HepG2 (cell line): ENCODE data around the gene NPB. TPM values are rescaled to one million over a fixed set of nuclear protein-coding genes. Genes with fewer than 3 reads are reported as not detected.
A peak's percentile ranks its signal among the peaks of the same experiment; 100 is the strongest.

Experiments
- ATF7-NPFF ChIP-seq: sonication (generic); formaldehyde crosslinking; IDR thresholded peaks from 2 replicates; pipeline ENCODE4 v1.8.1; 2023; ENCODE audit warnings: mild to moderate bottlenecking, low read depth, missing genetic modification reagents, moderate library complexity
- CCDC6 ChIP-seq: sonication (generic); formaldehyde crosslinking; IDR thresholded peaks from 2 replicates; pipeline ENCODE4 v1.8.1; 2022; ENCODE audit warnings: mild to moderate bottlenecking, missing genetic modification reagents, moderate library complexity
- MAFF ChIP-seq: IDR thresholded peaks from 2 replicates; pipeline ENCODE4 v1.6.1; 2011; ENCODE audit warnings: low read depth, low read length, improper control_type of control experiment
- MAZ ChIP-seq, 2 experiments: sonication (generic) in 1 of 2; formaldehyde crosslinking in 1 of 2; IDR thresholded peaks; 2 replicates each; pipeline versions ENCODE4 v1.5.0 to v1.6.1; 2012 to 2020; ENCODE audit warnings: low read depth in 2 of 2, mild to moderate bottlenecking in 2 of 2, borderline replicate concordance in 1 of 2, improper control_type of control experiment in 1 of 2, low read length in 1 of 2, missing genetic modification reagents in 1 of 2, moderate library complexity in 1 of 2
- MXI1 ChIP-seq: IDR thresholded peaks from 3 replicates; pipeline ENCODE4 v1.6.1; 2012; ENCODE audit warnings: low read depth, low read length, inconsistent platforms, borderline replicate concordance
- MYC ChIP-seq: sonication (generic); formaldehyde crosslinking; IDR thresholded peaks from 2 replicates; pipeline ENCODE4 v1.9.0; 2021; ENCODE audit warnings: missing genetic modification reagents, borderline replicate concordance
- POLR2AphosphoS5 ChIP-seq: IDR thresholded peaks from 2 replicates; pipeline ENCODE4 v1.6.1; 2012; ENCODE audit warnings: low read depth, low read length
- SOX13 ChIP-seq, 3 experiments: fragments of 450-650 bp in 1 of 3; sonication (generic) in 1 of 3; formaldehyde crosslinking in 1 of 3; IDR thresholded peaks in 2 of 3; conservative IDR thresholded peaks in 1 of 3; 2 replicates each; pipeline versions ENCODE4 v1.5.0 to v1.6.1; 2016 to 2020; ENCODE audit warnings: antibody characterized with exemption in 1 of 3, mild to moderate bottlenecking in 1 of 3, missing compliant biosample characterization in 1 of 3, missing genetic modification reagents in 1 of 3, moderate library complexity in 1 of 3
- SP140L ChIP-seq: sonication (generic); formaldehyde crosslinking; IDR thresholded peaks from 2 replicates; pipeline ENCODE4 v1.4.0; 2020; ENCODE audit warnings: missing genetic modification reagents, borderline replicate concordance
- THYN1 ChIP-seq: sonication (generic); formaldehyde crosslinking; IDR thresholded peaks from 2 replicates; pipeline ENCODE4 v1.8.1; 2023; ENCODE audit warnings: low read depth, mild to moderate bottlenecking, moderate library complexity, missing genetic modification reagents, borderline replicate concordance
- ZFYVE20 ChIP-seq: sonication (generic); formaldehyde crosslinking; IDR thresholded peaks from 2 replicates; pipeline ENCODE4 v1.8.0; 2023; ENCODE audit warnings: low read depth, mild to moderate bottlenecking, moderate library complexity, missing genetic modification reagents, borderline replicate concordance
- ZNF263 ChIP-seq: sonication (generic); formaldehyde crosslinking; IDR thresholded peaks from 2 replicates; pipeline ENCODE4 v1.4.0; 2020; ENCODE audit warnings: missing genetic modification reagents
- ZNF326 ChIP-seq: sonication (generic); formaldehyde crosslinking; IDR thresholded peaks from 2 replicates; pipeline ENCODE4 v1.4.0; 2020; ENCODE audit warnings: missing genetic modification reagents, borderline replicate concordance
- ZNF652 ChIP-seq: IDR thresholded peaks from 2 replicates; pipeline ENCODE4 v1.6.1; 2016; ENCODE audit warnings: low read depth, borderline replicate concordance
- ZNF768 ChIP-seq: sonication (generic); formaldehyde crosslinking; IDR thresholded peaks from 2 replicates; pipeline ENCODE4 v1.4.0; 2020; ENCODE audit warnings: missing genetic modification reagents
- ZNF816 ChIP-seq: sonication (generic); formaldehyde crosslinking; IDR thresholded peaks from 2 replicates; pipeline ENCODE4 v1.8.0; 2022; ENCODE audit warnings: missing genetic modification reagents, mild to moderate bottlenecking, borderline replicate concordance
- polyA plus RNA-seq, 8 experiments: library from polyadenylated mRNA; depleted of rRNA in 3 of 8; stranded (reverse) in 7 of 8; unstranded in 1 of 8; fragments of >200 nt; fragmentation: Illumina TruSeq in 4 of 8; extraction: Trizol in 4 of 8; gene quantifications; 2 replicates each; pipeline versions ENCODE4 v1.2.1 to v1.2.3, GENCODE V29; 2011 to 2016; ENCODE audit warnings: low read depth in 4 of 8, missing spikeins in 1 of 8, mixed read lengths in 1 of 8; ENCODE audit not compliant: insufficient read depth in 1 of 8
- total RNA-seq, 5 experiments: library from RNA; depleted of rRNA; stranded (reverse); fragments of >200 nt; fragmentation: Illumina TruSeq; extraction: Trizol; gene quantifications; 2 replicates each; pipeline ENCODE4 v1.2.3, GENCODE V29; 2016; ENCODE audit warnings: low read depth in 1 of 5
- TF ChIP-seq, protein P1 (sequence below): sonication (generic); formaldehyde crosslinking; IDR thresholded peaks from 2 replicates; pipeline ENCODE4 v1.8.0; 2022; ENCODE audit warnings: missing genetic modification reagents, mild to moderate bottlenecking, moderate library complexity, borderline replicate concordance
- TF ChIP-seq, protein P2 (sequence below): sonication (generic); formaldehyde crosslinking; IDR thresholded peaks from 2 replicates; pipeline ENCODE4 v1.5.0; 2020; ENCODE audit warnings: mild to moderate bottlenecking, missing genetic modification reagents
- TF ChIP-seq, protein P3 (sequence below): sonication (generic); formaldehyde crosslinking; conservative IDR thresholded peaks from 2 replicates; pipeline ENCODE4 v1.4.0; 2020; ENCODE audit warnings: missing genetic modification reagents
- TF ChIP-seq, protein P4 (sequence below): sonication (generic); formaldehyde crosslinking; IDR thresholded peaks from 2 replicates; pipeline ENCODE4 v1.8.0; 2022; ENCODE audit warnings: missing genetic modification reagents, low read depth, mild to moderate bottlenecking, borderline replicate concordance

The NPB gene
- total and polyA plus RNA-seq, 2 of the 13 experiments (the other 11 are each of a cell fraction or from before 2014, with no cell fraction given): 0.11 to 0.93 TPM

DNA sequence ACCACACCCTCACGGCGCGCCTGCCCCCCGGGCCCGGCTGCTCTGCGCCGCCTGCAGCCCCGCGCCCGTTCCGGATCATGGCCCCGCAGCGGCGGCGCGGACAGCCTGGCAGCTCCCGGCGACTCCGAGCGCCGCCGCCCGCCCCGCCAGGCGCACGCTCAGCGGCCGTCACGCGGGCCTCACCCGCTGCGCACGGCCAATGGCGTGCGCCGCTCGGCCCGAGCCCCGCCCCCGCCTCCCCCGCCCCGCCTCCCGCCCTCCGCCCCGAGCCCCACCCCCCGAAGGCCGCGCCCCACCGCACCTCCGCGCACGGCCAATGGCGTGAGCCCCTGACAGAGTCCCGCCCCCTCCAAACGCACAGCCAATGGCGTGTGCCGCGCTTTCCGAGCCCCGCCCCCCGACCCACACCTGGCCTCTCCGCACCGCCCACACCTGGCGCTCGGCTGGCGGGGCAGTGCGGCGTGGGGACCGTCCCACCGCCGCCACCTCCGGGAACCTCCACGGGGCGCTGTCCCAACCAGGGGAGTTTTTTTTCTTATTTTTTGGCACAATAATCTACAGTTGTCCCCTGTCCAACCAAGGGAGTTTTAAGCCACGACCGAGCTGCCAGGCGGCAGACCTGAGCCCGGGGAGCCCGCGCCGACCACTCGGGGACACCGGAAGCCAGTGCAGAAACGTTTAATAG is 9.4 kb downstream of the NPB start, which contains the start of gene PCYT2 (continued):
- TF ChIP-seq CCDC6 (no peak), ZNF768 (CRISPR knock-in tag) (no peak), ZFYVE20 (CRISPR knock-in tag) (no peak), SP140L (CRISPR knock-in tag) (no peak), SOX13 (IDR thresholded peaks at IDR 0.05) (no peak), SOX13 (CRISPR knock-in tag; conservative IDR thresholded peaks at IDR 0.05 in 1 of 2, IDR thresholded peaks at IDR 0.05 in 1 of 2) (no peak), ZNF263 (no peak), POLR2AphosphoS5 (peak; percentile 55), ZNF652 (CRISPR knock-in tag) (no peak), ZNF326 (CRISPR knock-in tag) (no peak), THYN1 (CRISPR knock-in tag) (no peak), MAZ (IDR thresholded peaks at IDR 0.05; ENCODE audit: borderline replicate concordance, low read depth, low read length) (peak; percentile 78), MAZ (CRISPR knock-in tag; IDR thresholded peaks at IDR 0.05; ENCODE audit: low read depth) (no peak), ATF7-NPFF (CRISPR knock-in tag) (0 out of 2 replicates have a peak, but pooled peaks have one; percentile 49), ZNF816 (CRISPR knock-in tag) (0 out of 2 replicates have a peak, but pooled peaks have one; percentile 22), MXI1 (peak; percentile 84; the same call in 1 of the 3 replicates), MAFF (no peak), MYC (CRISPR knock-in tag) (peak; percentile 67; the same call in 1 of the 2 replicates)
- TF ChIP-seq, protein P1, sequence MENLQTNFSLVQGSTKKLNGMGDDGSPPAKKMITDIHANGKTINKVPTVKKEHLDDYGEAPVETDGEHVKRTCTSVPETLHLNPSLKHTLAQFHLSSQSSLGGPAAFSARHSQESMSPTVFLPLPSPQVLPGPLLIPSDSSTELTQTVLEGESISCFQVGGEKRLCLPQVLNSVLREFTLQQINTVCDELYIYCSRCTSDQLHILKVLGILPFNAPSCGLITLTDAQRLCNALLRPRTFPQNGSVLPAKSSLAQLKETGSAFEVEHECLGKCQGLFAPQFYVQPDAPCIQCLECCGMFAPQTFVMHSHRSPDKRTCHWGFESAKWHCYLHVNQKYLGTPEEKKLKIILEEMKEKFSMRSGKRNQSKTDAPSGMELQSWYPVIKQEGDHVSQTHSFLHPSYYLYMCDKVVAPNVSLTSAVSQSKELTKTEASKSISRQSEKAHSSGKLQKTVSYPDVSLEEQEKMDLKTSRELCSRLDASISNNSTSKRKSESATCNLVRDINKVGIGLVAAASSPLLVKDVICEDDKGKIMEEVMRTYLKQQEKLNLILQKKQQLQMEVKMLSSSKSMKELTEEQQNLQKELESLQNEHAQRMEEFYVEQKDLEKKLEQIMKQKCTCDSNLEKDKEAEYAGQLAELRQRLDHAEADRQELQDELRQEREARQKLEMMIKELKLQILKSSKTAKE (CRISPR knock-in tag): no peak
- TF ChIP-seq, protein P2, sequence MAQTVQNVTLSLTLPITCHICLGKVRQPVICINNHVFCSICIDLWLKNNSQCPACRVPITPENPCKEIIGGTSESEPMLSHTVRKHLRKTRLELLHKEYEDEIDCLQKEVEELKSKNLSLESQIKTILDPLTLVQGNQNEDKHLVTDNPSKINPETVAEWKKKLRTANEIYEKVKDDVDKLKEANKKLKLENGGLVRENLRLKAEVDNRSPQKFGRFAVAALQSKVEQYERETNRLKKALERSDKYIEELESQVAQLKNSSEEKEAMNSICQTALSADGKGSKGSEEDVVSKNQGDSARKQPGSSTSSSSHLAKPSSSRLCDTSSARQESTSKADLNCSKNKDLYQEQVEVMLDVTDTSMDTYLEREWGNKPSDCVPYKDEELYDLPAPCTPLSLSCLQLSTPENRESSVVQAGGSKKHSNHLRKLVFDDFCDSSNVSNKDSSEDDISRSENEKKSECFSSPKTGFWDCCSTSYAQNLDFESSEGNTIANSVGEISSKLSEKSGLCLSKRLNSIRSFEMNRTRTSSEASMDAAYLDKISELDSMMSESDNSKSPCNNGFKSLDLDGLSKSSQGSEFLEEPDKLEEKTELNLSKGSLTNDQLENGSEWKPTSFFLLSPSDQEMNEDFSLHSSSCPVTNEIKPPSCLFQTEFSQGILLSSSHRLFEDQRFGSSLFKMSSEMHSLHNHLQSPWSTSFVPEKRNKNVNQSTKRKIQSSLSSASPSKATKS (CRISPR knock-in tag): no peak
- TF ChIP-seq, protein P3, sequence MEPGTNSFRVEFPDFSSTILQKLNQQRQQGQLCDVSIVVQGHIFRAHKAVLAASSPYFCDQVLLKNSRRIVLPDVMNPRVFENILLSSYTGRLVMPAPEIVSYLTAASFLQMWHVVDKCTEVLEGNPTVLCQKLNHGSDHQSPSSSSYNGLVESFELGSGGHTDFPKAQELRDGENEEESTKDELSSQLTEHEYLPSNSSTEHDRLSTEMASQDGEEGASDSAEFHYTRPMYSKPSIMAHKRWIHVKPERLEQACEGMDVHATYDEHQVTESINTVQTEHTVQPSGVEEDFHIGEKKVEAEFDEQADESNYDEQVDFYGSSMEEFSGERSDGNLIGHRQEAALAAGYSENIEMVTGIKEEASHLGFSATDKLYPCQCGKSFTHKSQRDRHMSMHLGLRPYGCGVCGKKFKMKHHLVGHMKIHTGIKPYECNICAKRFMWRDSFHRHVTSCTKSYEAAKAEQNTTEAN (CRISPR knock-in tag): no peak
- TF ChIP-seq, protein P4, sequence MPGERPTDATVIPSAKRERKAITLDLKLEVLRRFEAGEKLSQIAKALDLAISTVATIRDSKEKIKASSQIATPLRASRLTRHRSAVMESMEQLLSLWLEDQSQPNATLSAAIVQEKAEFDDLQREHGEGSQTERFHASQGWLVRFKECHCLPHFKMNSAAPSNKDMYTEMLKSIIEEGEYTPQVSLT: no peak
